Measurements from ENCODE around the gene LRRC42. TPM values are rescaled to one million over a fixed set of nuclear protein-coding genes. Genes with fewer than 3 reads are reported as not detected.

The LRRC42 gene
- 35.7 and 39.9 TPM in 2 replicates for total RNA-seq
- polyA plus RNA-seq (2012): 52.8 TPM

GRCh38 chr1:53946252-53947171 is at the start of gene LRRC42:
Gene LRRC42, plus strand, starts transcription at chr1:53946350. Its CDS starts 5,650 bp downstream, at chr1:53952000.
- DNase-seq (ENCODE audit: low read depth): no peak

DNA sequence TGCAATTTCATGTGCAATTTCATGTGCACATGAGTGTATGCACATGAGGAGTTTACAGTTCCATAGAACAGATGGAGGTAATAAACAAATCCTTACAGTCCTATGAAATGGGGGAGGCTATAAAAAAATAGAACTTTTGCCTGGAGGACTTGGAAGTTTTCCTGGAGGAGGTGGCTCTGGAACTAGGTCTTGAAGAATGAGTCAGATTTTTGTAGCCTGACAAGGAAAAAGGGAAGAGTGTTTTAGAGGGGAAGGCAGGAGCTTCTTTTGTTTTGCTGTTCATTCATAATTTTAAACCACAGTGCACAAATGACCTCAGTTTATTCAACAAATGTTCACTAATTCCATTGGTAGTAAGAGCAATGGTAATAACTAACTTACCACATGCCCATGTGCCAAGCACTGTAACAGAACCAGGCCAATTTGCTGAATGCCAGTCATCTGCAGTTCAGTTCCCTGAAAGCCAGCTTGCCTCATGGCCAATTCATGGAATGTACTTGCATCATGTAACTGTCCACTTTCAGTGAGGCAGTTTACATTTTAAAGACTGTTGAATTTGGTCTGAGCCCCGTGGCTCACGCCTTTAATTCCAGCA is 49.4 kb upstream of the LRRC42 start:
- DNase-seq (ENCODE audit: low read depth): peak; percentile 51

GRCh38 chr1:53899206-53899628 is 46.9 kb upstream of the LRRC42 start:
- peak; percentile 87 for DNase-seq (ENCODE audit: low read depth)

DNA sequence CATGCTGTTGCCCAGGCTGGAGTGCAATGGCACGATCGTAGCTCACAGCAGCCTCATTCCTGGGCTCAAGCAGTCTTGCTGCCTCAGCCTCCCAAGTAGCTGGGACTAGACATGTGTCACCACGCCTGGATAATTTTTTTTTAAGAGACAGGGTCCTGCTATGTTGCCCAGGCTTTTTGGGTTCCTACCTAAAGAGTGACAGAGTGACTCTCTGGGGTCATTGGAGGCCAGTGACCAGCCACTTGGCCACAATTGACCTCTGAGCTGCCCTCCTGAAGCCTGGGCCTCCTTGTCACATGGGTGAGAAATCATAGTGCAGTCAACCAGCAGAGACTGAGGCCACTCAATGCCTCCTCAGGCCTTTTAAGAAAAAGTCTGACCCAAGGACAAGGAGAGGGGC is 46.4 kb upstream of the LRRC42 start:
- no peak for DNase-seq (ENCODE audit: low read depth)

GRCh38 chr1:53902235-53903138 is 43.7 kb upstream of the LRRC42 start:
- peak; percentile 87 for DNase-seq (ENCODE audit: low read depth)

DNA sequence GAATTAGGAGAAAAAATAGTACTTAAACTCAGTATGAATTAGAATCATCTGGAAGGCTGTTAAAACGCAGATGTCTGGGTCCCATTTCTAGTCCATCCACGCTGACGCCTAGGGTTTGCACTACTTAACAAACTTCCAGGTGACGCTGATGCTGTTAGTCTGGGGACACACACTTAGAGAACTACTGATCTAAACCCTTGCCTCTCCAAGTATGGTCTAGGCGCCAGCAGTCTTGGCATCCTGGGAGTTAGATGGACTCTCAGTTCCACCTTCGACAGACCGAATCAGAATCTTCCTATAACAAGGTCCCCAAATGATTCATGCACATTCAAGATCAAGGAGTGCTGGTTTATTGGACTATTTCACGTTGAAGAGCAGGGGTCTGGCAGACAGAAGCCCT is 40.6 kb upstream of the LRRC42 start:
- DNase-seq (ENCODE audit: low read depth): no peak

DNA sequence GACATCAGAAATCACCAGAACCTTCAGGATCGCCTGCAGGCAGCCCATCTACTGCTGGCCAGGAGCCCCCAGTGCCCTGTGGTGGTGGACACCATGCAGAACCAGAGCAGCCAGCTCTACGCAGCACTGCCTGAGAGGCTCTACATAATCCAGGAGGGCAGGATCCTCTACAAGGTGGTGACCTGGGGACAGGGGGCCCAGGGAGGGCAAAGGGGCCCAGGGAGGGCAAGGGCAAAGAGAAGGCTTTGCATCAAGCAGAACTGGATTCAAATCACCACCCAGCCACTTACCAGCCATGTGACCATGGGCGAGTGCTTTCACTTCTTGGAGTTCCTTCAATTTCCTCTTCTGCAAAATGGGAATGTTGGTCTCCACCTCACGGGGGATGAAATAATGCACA is 40.0 kb upstream of the LRRC42 start:
- no peak for DNase-seq (ENCODE audit: low read depth)

DNA sequence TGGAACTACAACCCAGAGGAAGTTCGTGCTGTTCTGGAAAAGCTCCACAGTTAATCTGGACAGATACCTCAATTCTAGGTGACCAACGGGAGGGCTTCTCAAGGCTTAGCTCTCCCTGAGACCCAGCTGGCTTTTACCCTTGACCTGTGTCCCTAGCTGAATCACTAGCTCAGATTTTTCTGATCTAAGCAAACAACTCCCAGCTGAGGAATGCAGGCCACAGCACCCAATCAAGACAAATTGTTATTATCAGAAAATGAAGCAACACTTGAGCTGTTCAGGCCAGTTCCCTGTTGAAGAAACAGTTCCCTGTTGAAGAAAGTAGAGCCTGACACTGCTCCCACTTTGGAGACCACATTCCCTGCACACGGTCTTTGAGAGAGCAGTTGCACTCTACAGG is 36.2 kb upstream of the LRRC42 start:
- DNase-seq (ENCODE audit: low read depth): no peak

DNA sequence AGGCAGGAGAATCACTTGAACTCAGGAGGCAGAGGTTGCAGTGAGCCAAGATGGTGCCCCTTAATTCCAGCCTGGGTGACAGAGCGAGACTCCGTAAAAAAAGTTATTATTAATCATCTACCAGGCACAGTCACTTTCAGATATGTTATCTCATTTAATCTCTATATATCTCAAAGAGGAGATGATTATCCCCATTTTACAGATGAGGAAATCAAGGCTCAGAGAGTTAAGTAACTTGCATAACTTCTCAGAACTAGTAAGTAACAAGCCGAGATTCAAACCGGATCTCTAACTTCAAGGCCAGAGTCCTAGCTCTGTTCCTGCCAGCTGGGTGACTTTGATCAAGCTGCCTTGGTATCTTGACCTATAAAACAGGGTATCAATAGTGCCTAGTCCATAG is 34.7 kb upstream of the LRRC42 start:
- DNase-seq (ENCODE audit: low read depth): no peak

GRCh38 chr1:53913352-53914033 is 32.7 kb upstream of the LRRC42 start:
- DNase-seq (ENCODE audit: low read depth): no peak

DNA sequence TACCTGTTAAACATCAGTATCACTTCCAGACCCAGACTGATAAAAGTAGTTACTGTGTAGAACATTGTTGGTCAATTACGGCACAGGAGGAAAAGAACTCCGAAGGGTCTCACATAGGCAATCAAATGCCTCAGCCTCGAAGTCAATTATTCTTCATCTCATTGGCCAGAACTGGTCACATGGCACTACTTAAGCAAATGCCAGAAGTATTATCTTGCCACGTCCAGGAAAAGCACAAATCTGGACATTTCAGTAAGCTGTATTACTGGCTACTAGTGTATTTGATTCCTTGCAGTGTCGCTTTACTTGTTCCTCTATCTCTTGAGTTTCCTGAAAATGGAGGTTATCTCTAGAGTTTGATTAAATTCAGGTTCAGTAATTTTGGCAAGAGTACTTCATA is 27.8 kb upstream of the LRRC42 start:
- DNase-seq (ENCODE audit: low read depth): no peak

- peak; percentile 40 for DNase-seq (ENCODE audit: low read depth)
These were observed 26.5 kb upstream of the LRRC42 start for GRCh38 chr1:53919675-53920066.

DNA sequence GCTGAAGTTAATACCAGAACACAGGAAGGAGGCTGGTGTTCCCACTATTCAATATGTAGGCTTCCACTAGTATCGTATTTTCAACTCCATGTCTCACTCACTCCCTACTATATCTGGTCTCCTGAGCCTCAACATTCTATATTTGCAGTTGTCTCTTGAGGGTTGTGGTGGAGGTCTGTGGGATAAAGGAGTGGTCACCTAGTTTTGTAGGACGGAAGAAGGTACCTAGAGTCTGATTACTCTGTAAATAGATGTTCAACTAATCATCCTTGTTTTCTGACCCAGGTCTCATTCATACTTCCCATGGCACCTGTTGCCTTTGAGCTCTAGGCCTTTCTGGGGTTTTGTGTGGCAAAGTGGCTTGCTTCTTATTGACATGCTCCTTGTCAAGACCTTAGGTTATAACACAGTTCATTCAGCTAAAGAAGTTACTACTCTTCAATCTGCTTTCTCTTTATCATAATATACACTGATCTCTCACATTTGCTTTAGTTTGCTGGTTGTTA is 18.7 kb upstream of the LRRC42 start:
- DNase-seq (ENCODE audit: low read depth): peak; percentile 80

GRCh38 chr1:53929246-53929960 is 16.7 kb upstream of the LRRC42 start:
- DNase-seq (ENCODE audit: low read depth): no peak

DNA sequence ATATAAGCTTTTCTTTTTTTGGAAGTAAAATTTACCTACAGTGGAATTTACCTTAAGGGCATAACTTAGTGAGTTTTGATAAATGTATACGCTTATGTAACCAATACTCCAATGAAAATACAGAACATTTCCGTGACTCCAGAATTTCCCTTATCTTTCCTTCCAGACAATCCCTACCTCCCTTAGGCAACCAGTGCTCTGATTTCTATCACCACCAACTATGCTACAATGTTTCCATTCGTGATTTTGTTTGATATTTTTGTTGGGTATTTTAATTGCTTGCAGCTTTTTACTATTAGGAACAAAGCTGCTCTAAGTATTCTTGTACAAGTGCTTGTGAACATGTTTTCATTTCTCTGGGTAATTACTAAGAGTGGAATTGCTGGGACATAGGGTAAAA is 15.2 kb upstream of the LRRC42 start:
- no peak for DNase-seq (ENCODE audit: low read depth)

DNA sequence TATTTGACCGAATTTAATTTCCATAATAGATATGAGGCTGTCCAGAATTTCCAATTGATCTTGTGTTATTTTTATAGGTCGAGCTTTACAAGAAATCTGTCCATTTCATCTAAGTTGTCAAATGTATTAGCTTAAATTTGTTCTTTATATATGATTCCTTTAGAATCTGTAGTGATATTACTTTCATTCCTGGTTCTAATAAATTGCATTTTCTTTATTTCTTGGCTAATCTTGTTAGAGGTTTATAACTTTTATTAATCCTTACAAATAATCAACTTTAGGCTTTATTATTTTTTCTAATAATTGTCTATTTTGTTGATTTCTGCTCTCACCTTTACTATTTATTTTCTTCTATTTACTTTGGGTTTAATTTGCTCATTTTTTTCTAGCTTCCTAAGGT is 14.6 kb upstream of the LRRC42 start:
- DNase-seq (ENCODE audit: low read depth): no peak

DNA sequence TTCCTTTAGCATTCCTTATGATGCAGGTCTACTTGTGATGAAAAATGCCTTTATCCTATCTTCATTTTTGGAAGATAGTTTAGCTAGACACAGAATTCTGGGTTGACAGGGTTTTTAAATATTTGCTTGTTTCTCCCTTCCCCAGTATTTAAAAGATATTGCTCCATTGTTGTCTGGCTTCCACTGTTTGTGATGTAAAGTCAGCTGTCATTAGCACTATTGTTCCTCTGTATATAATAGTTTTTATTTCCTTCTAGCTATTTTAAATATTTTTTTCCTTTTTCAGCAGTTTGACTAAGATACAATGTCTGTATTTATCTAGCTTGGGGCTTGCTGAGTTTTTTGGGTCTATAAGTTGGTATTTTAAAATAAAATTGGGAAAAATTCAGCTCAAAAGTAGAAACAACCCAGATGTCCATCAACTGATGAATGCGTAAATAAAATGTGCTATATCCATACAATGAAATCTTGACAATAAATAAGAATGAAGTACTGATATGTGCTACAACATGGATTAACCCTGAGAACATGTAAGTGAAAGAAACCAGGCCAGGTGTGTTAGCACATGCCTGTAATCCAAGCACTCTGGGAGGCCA is 11.9 kb upstream of the LRRC42 start:
- no peak for DNase-seq (ENCODE audit: low read depth)

GRCh38 chr1:53936430-53936829 is 9.7 kb upstream of the LRRC42 start:
- DNase-seq (ENCODE audit: low read depth): no peak

DNA sequence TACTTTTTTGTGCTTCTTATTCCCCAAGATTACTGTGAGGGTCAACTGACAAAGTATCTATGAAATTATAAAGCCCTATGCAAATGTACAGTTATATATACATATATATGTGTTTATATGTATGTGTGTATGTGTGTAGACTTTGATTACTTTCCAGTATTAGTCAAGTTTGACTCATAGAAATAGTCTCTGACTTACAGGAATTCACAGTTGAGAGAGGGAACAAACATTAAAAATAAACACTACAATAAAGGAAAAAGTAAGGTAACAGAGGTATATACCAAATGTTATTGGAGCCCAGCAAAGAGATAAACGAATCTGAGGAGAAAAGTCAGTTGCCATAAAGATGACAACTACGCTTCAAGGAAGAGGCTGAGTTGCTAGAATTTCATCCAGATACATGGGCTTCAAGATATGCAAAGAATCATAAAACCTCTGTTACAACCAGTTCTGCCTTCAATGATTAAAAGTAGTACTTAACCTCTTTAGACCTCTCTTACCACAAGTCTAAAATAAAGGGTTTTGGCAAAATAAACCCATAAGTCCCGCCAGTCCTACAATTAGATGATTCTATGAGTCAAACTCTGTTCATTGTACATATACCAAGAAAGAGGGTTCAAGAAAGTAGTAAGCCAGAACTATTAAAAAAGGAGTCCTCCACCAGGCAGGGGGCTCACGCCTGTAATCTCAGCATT is 7.9 kb upstream of the LRRC42 start:
- DNase-seq (ENCODE audit: low read depth): no peak

All from myocyte (in vitro differentiated cells).